ENCODE measurements around the gene UBIAD1.

UBIAD1 gene

GRCh38 chr1:11328444-11328843 is 55.4 kb downstream of the UBIAD1 start:
- no peak for TF ChIP-seq CTCF (IDR thresholded peaks at IDR 0.05)

GRCh38 chr1:11330411-11330810 is 57.4 kb downstream of the UBIAD1 start:
- intact Hi-C loops (cut with DNase I; ENCODE audit: low total_unique reads): no loop called here
- no peaks in the 10 kb centered on the region for H3K9me3 ChIP-seq
- H3K4me1 ChIP-seq: no peaks in the 10 kb centered on the region
- no peaks in the 10 kb centered on the region for H3K36me3 ChIP-seq
- no peak overlapping the region for H3K27ac ChIP-seq
- H3K27me3 ChIP-seq: peaks cover 0 to 69% of the 10 kb centered on the region in 2 donors
- TF ChIP-seq CTCF (IDR thresholded peaks at IDR 0.05): no peak
- no peak overlapping the region for H3K4me3 ChIP-seq
- DNase-seq: no peak

More at GRCh38 chr1:11328444-11328843, 55.4 kb downstream of the UBIAD1 start:
- intact Hi-C loops (cut with DNase I; ENCODE audit: low total_unique reads): no loop called here
- Histone ChIP-seq H3K36me3 (no peaks in the 10 kb centered on the region), H3K9me3 (no peaks in the 10 kb centered on the region), H3K4me3 (no peak overlapping the region), H3K27me3 (peaks cover 0 to 71% of the 10 kb centered on the region in 2 donors), H3K4me1 (no peaks in the 10 kb centered on the region), H3K27ac (no peak overlapping the region)
- no peak for DNase-seq

- Histone ChIP-seq H3K9me3 (no peaks in the 10 kb centered on the region), H3K4me3 (no peak overlapping the region), H3K27ac (no peak overlapping the region), H3K27me3 (peaks cover 0 to 73% of the 10 kb centered on the region in 2 donors), H3K36me3 (no peaks in the 10 kb centered on the region), H3K4me1 (no peaks in the 10 kb centered on the region)
- TF ChIP-seq CTCF (IDR thresholded peaks at IDR 0.05): no peak
- intact Hi-C loops (cut with DNase I; ENCODE audit: low total_unique reads): no loop called here
- no peak for DNase-seq
Observed at GRCh38 chr1:11331036-11331944, 58.3 kb downstream of the UBIAD1 start.

DNA sequence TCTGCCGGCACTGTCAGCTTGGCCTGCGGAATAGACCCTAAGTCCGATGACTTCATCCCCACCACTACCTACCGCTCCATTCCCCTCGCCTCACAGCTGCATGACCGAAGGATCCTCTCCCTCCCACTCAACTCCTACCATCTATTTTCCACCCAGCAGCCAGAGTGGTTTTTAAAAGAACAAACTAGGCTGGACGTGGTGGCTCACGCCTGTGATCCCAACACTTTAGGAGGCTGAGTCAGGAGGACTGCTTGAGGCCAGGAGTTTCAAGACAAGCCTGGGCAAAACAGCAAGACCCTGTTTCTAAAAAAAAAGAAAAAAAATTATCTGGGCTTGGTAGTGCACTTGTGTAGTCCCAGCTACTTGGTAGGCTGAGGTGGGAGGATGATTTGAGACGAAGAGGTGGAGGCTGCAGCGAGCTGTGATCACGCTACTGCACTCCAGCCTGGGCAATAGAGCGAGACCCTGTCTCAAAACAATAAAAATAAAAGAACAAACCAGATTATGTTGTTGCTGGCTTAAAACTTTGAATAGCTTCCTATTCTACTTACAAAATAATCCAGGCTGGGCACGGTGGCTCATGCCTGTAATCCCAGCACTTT is 59.0 kb downstream of the UBIAD1 start:
- intact Hi-C loops (cut with DNase I; ENCODE audit: low total_unique reads): no loop called here

GRCh38 chr1:11333631-11334030 is 60.6 kb downstream of the UBIAD1 start:
- H3K4me3 ChIP-seq: no peak overlapping the region
- no peaks in the 10 kb centered on the region for H3K36me3 ChIP-seq
- H3K4me1 ChIP-seq: no peaks in the 10 kb centered on the region
- H3K27ac ChIP-seq: no peak overlapping the region
- peaks cover 0 to 76% of the 10 kb centered on the region in 2 donors for H3K27me3 ChIP-seq
- no peak for TF ChIP-seq CTCF (IDR thresholded peaks at IDR 0.05)
- intact Hi-C loops (cut with DNase I; ENCODE audit: low total_unique reads): no loop called here
- H3K9me3 ChIP-seq: no peaks in the 10 kb centered on the region
- DNase-seq: no peak

More for the DNA sequence above, 59.0 kb downstream of the UBIAD1 start:
- TF ChIP-seq CTCF (IDR thresholded peaks at IDR 0.05): no peak
- H3K27ac ChIP-seq: no peak overlapping the region
- H3K27me3 ChIP-seq: peaks cover 0 to 73% of the 10 kb centered on the region in 2 donors
- no peak overlapping the region for H3K4me3 ChIP-seq
- DNase-seq: no peak
- H3K9me3 ChIP-seq: no peaks in the 10 kb centered on the region
- no peaks in the 10 kb centered on the region for H3K4me1 ChIP-seq
- H3K36me3 ChIP-seq: no peaks in the 10 kb centered on the region

All from tibial artery (tissue), 4 donors.